ENCODE data around the gene NOL4L.
"Not testable (repeated sequence)": the region's sequence is repeated elsewhere in the genome, so short reads cannot be mapped to it uniquely, and the experiment has no call there.

NOL4L gene

GRCh38 chr20:32578062-32578461 lies 7.1 kb downstream of the NOL4L start:
- not testable (repeated sequence) for H3K36me3 ChIP-seq (ENCODE audit: control insufficient read depth, insufficient read depth, low read length); H3K4me1 ChIP-seq (ENCODE audit: control insufficient read depth, insufficient read depth, low read length); H3K9me3 ChIP-seq (ENCODE audit: control insufficient read depth, insufficient read depth, low read length); H3K9ac ChIP-seq (ENCODE audit: low read depth, low read length); H3K27me3 ChIP-seq (ENCODE audit: control insufficient read depth, insufficient read depth, low read length); H3K4me3 ChIP-seq (ENCODE audit: low read depth, low read length)

GRCh38 chr20:32577657-32578056 lies 7.5 kb downstream of the NOL4L start:
- Histone ChIP-seq H3K9ac (ENCODE audit: low read depth, low read length) (no peak overlapping the region), H3K4me1 (ENCODE audit: control insufficient read depth, insufficient read depth, low read length) (no peaks in the 10 kb centered on the region), H3K27me3 (ENCODE audit: control insufficient read depth, insufficient read depth, low read length) (no peaks in the 10 kb centered on the region)

GRCh38 chr20:32577023-32577422 lies 8.1 kb downstream of the NOL4L start:
- H3K36me3 ChIP-seq (ENCODE audit: control insufficient read depth, insufficient read depth, low read length) = no peaks in the 10 kb centered on the region
- H3K4me3 ChIP-seq (ENCODE audit: low read depth, low read length) = no peak overlapping the region
- no peak overlapping the region for H3K9ac ChIP-seq (ENCODE audit: low read depth, low read length)
- no peaks in the 10 kb centered on the region for H3K4me1 ChIP-seq (ENCODE audit: control insufficient read depth, insufficient read depth, low read length)
- no peaks in the 10 kb centered on the region for H3K27me3 ChIP-seq (ENCODE audit: control insufficient read depth, insufficient read depth, low read length)
- no peaks in the 10 kb centered on the region for H3K9me3 ChIP-seq (ENCODE audit: control insufficient read depth, insufficient read depth, low read length)

More at GRCh38 chr20:32577657-32578056, 7.5 kb downstream of the NOL4L start:
- H3K4me3 ChIP-seq (ENCODE audit: low read depth, low read length) = no peak overlapping the region
- no peaks in the 10 kb centered on the region for H3K36me3 ChIP-seq (ENCODE audit: control insufficient read depth, insufficient read depth, low read length)
- no peaks in the 10 kb centered on the region for H3K9me3 ChIP-seq (ENCODE audit: control insufficient read depth, insufficient read depth, low read length)

- Histone ChIP-seq H3K9ac (ENCODE audit: low read depth, low read length) (no peak overlapping the region), H3K36me3 (ENCODE audit: control insufficient read depth, insufficient read depth, low read length) (no peaks in the 10 kb centered on the region), H3K4me1 (ENCODE audit: control insufficient read depth, insufficient read depth, low read length) (no peaks in the 10 kb centered on the region), H3K4me3 (ENCODE audit: low read depth, low read length) (no peak overlapping the region), H3K9me3 (ENCODE audit: control insufficient read depth, insufficient read depth, low read length) (no peaks in the 10 kb centered on the region), H3K27me3 (ENCODE audit: control insufficient read depth, insufficient read depth, low read length) (no peaks in the 10 kb centered on the region)
Measured at GRCh38 chr20:32576560-32576959, 8.6 kb downstream of the NOL4L start.

- no peaks in the 10 kb centered on the region for H3K27me3 ChIP-seq (ENCODE audit: control insufficient read depth, insufficient read depth, low read length)
- H3K4me3 ChIP-seq (ENCODE audit: low read depth, low read length) = no peak overlapping the region
- H3K36me3 ChIP-seq (ENCODE audit: control insufficient read depth, insufficient read depth, low read length) = no peaks in the 10 kb centered on the region
- H3K9ac ChIP-seq (ENCODE audit: low read depth, low read length) = no peak overlapping the region
- no peaks in the 10 kb centered on the region for H3K4me1 ChIP-seq (ENCODE audit: control insufficient read depth, insufficient read depth, low read length)
- H3K9me3 ChIP-seq (ENCODE audit: control insufficient read depth, insufficient read depth, low read length) = no peaks in the 10 kb centered on the region
Measured at GRCh38 chr20:32575805-32576204, 9.3 kb downstream of the NOL4L start.

GRCh38 chr20:32575227-32575581 lies 9.9 kb downstream of the NOL4L start:
- no peak overlapping the region for H3K4me3 ChIP-seq (ENCODE audit: low read depth, low read length)
- no peaks in the 10 kb centered on the region for H3K36me3 ChIP-seq (ENCODE audit: control insufficient read depth, insufficient read depth, low read length)
- H3K9ac ChIP-seq (ENCODE audit: low read depth, low read length) = no peak overlapping the region
- H3K4me1 ChIP-seq (ENCODE audit: control insufficient read depth, insufficient read depth, low read length) = peaks cover 1% of the 10 kb centered on the region
- no peaks in the 10 kb centered on the region for H3K9me3 ChIP-seq (ENCODE audit: control insufficient read depth, insufficient read depth, low read length)
- no peaks in the 10 kb centered on the region for H3K27me3 ChIP-seq (ENCODE audit: control insufficient read depth, insufficient read depth, low read length)

- Histone ChIP-seq H3K27me3 (ENCODE audit: control insufficient read depth, insufficient read depth, low read length) (no peaks in the 10 kb centered on the region), H3K9ac (ENCODE audit: low read depth, low read length) (no peak overlapping the region), H3K36me3 (ENCODE audit: control insufficient read depth, insufficient read depth, low read length) (no peaks in the 10 kb centered on the region), H3K4me1 (ENCODE audit: control insufficient read depth, insufficient read depth, low read length) (peaks cover 2% of the 10 kb centered on the region), H3K4me3 (ENCODE audit: low read depth, low read length) (no peak overlapping the region), H3K9me3 (ENCODE audit: control insufficient read depth, insufficient read depth, low read length) (no peaks in the 10 kb centered on the region)
Measured at GRCh38 chr20:32574296-32575226, 10.6 kb downstream of the NOL4L start.

GRCh38 chr20:32573167-32573851 lies 11.8 kb downstream of the NOL4L start:
- Histone ChIP-seq H3K9ac (ENCODE audit: low read depth, low read length) (no peak overlapping the region), H3K4me1 (ENCODE audit: control insufficient read depth, insufficient read depth, low read length) (peaks cover 2% of the 10 kb centered on the region), H3K4me3 (ENCODE audit: low read depth, low read length) (no peak overlapping the region)

GRCh38 chr20:32572271-32572968 lies 12.7 kb downstream of the NOL4L start:
- Histone ChIP-seq H3K9ac (ENCODE audit: low read depth, low read length) (no peak overlapping the region), H3K4me1 (ENCODE audit: control insufficient read depth, insufficient read depth, low read length) (peaks cover 2% of the 10 kb centered on the region), H3K27me3 (ENCODE audit: control insufficient read depth, insufficient read depth, low read length) (no peaks in the 10 kb centered on the region), H3K36me3 (ENCODE audit: control insufficient read depth, insufficient read depth, low read length) (no peaks in the 10 kb centered on the region), H3K4me3 (ENCODE audit: low read depth, low read length) (no peak overlapping the region), H3K9me3 (ENCODE audit: control insufficient read depth, insufficient read depth, low read length) (no peaks in the 10 kb centered on the region)

More at GRCh38 chr20:32573167-32573851, 11.8 kb downstream of the NOL4L start:
- Histone ChIP-seq H3K36me3 (ENCODE audit: control insufficient read depth, insufficient read depth, low read length) (no peaks in the 10 kb centered on the region), H3K27me3 (ENCODE audit: control insufficient read depth, insufficient read depth, low read length) (no peaks in the 10 kb centered on the region), H3K9me3 (ENCODE audit: control insufficient read depth, insufficient read depth, low read length) (no peaks in the 10 kb centered on the region)

- no peaks in the 10 kb centered on the region for H3K36me3 ChIP-seq (ENCODE audit: control insufficient read depth, insufficient read depth, low read length)
- H3K9me3 ChIP-seq (ENCODE audit: control insufficient read depth, insufficient read depth, low read length) = no peaks in the 10 kb centered on the region
- H3K9ac ChIP-seq (ENCODE audit: low read depth, low read length) = no peak overlapping the region
- H3K27me3 ChIP-seq (ENCODE audit: control insufficient read depth, insufficient read depth, low read length) = no peaks in the 10 kb centered on the region
- H3K4me1 ChIP-seq (ENCODE audit: control insufficient read depth, insufficient read depth, low read length) = peaks cover 2% of the 10 kb centered on the region
- no peak overlapping the region for H3K4me3 ChIP-seq (ENCODE audit: low read depth, low read length)
Measured at GRCh38 chr20:32571566-32571965, 13.6 kb downstream of the NOL4L start.

- no peak overlapping the region for H3K9ac ChIP-seq (ENCODE audit: low read depth, low read length)
- H3K4me1 ChIP-seq (ENCODE audit: control insufficient read depth, insufficient read depth, low read length) = peaks cover 2% of the 10 kb centered on the region
- H3K4me3 ChIP-seq (ENCODE audit: low read depth, low read length) = no peak overlapping the region
- no peaks in the 10 kb centered on the region for H3K9me3 ChIP-seq (ENCODE audit: control insufficient read depth, insufficient read depth, low read length)
- no peaks in the 10 kb centered on the region for H3K27me3 ChIP-seq (ENCODE audit: control insufficient read depth, insufficient read depth, low read length)
- no peaks in the 10 kb centered on the region for H3K36me3 ChIP-seq (ENCODE audit: control insufficient read depth, insufficient read depth, low read length)
Measured at GRCh38 chr20:32570401-32571190, 14.5 kb downstream of the NOL4L start.

Data from iPS-15b (cell line).